ENCODE results near the gene EPPIN.

EPPIN gene

DNA sequence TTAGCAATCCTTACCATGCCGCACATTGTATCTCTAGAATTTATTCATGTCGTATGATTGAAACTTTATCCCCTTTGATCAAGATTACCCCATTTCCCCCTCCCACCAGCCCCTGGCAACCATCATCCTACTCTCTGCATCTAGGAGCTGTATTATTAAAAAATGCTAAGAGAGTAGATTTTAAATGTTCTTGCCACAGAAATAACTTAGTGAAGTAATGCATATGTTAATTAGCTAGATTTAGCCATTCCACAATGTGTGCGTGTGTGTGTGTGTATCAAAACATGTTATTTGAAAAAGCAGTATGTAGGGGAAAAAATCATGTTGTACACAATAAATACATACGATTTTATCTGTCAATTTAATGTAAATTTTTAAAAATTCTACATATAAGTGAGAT lies 19.9 kb downstream of the EPPIN start:
- no peak for DNase-seq

DNA sequence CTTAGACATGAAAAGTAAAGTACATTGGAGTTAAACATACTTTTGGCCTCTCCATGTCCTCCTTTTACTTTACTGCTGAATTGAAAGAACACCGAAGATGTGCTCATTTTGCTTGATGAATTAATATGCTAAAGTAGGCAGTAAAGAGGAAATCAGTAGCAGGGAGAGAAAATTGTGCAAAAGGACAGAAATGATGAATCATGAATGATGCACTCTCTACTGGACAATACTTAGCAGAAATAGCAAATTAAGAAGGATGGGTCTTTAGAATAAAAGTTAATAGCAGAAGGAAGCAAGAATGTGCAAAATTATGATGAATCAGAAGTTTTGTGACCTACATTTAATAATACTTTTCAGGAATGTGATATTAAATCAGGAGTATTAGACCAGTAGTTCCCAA lies 23.4 kb downstream of the EPPIN start:
- no peak for DNase-seq

GRCh38 chr20:45518282-45518681 lies 28.9 kb downstream of the EPPIN start:
- no peak for DNase-seq

GRCh38 chr20:45515147-45515913 lies 31.9 kb downstream of the EPPIN start, which contains the start of gene SPINT3:
TSS of gene SPINT3 (minus strand) at chr20:45515622. CDS start at chr20:45515608, 14 bp downstream.
- no peak for DNase-seq

GRCh38 chr20:45510242-45510862 lies 36.8 kb downstream of the EPPIN start:
- no peak for DNase-seq

- DNase-seq = no peak
Observed at GRCh38 chr20:45509091-45509490, 38.1 kb downstream of the EPPIN start.

GRCh38 chr20:45508068-45508886 lies 38.9 kb downstream of the EPPIN start:
- no peak for DNase-seq

- DNase-seq = no peak
Observed at GRCh38 chr20:45507011-45507820, 40.0 kb downstream of the EPPIN start.

DNA sequence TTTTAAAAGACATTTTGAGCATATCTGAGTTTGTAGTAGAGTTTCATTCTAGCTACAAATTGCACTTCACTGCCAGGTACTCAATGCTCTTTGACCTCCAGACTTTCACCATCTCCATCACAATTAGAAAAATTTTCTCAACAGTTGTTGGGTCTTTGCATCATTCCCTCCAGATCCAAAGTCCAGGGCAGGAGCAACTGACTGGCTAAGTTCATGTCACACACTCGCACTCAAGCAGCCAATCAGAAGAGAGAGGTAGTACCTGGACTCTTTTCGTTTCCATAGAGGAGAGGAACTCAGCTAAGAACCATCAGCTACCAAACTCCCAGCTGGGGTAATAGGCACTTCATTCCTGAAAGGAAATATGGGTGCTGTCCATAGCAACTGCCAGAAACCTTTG lies 40.8 kb downstream of the EPPIN start:
- no peak for DNase-seq

DNA sequence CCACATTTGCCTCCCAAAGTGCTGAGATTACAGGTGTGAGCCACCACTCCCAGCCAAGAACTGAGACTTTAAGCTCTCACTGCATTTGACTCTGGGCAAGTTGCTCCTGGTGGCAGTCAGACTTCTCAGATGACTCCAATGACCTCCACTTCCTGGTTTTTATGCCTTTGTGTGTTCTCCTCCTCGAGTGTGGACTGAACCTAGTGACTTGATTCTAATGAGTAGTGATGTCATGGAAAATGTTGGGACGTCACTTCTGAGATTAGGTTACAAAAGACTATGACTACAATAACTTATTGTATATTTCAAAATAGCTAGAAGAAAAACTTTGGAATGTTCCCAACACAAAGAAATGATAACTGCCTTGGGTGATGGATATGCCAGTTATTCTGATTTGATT lies 43.8 kb downstream of the EPPIN start:
- no peak for DNase-seq

DNA sequence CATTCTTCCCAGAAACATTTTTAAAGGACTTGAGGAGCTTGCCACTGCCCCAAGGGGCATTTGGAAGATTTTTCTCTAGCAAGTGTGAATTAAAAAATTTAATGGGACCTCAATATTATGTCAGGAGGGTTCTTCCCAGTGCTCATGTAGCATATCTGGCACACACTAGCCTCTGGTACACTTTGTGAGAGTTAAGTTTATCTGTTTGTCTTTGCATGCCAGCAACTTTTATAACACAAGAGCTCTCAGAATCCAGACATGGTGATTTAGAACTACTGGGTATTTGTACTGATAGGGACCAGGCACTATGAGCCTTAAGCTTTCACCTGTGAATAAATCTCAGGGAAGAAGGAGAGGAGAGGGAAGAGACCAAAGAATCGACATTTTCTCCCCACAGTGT lies 44.6 kb downstream of the EPPIN start:
- DNase-seq = no peak

DNA sequence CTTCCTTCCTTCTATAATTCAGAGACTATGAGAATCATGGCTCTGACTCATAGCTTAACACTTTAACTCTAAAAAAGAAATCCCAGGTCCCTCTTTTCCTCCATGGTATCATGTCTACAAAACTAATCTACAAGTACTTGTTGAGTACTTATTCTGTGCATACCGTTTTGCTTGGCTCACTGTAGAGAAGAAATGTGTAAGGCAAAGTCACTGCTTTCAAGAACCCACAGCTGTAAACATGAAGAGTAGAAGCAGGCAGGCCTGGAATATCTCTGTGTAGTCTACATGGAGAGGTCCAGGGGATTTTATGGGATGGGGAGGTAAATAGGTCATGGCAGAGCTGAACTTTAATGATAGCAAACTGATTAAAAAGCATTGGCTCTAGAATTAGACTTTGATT lies 45.6 kb downstream of the EPPIN start:
- no peak for DNase-seq

- no peak for DNase-seq
Observed at GRCh38 chr20:45500022-45500421, 47.2 kb downstream of the EPPIN start.

DNA sequence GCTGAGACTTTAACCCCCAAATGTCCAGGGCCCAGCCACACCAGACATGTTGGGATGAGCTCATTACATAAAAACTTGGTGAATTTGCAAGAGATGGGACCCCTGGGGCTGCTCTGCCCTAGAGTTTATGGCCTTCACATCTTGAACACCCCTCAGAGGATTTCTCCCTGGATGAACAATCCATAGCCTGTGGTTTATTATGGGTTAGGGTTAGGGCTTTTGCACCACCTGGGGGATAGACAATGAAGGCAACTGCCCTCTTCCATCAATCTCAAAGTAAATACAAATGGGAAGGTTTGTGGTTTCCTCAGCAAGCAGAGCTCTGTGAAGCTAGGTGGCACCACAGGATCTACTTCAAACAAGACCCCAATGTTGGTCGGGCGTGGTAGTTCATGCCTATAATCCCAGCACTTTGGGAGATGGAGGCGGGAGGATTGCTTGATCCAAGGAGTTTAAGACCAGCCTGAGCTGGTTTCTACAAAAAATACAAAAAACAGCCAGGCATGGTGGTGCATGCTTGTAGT lies 49.2 kb downstream of the EPPIN start:
- DNase-seq = no peak

DNA sequence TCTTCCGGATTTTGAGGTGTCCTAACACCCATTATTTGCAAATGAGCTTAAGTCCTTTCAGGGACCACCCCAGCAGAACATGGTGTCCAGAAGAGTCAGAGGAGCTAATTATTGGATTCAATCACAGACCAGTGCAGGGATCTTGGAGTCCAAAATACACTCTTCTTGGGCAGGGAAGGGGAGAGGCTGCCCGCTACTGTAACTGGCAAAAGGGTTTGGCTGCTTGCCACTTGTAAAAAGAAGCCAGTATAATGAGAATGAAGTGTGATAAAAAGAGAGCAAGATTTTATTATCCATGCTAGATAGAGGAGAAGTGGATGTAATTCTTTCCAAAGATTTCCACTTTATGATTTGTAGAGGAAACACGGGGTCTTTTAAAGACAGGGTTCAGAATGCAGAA lies 51.0 kb downstream of the EPPIN start:
- DNase-seq = no peak

GRCh38 chr20:45495501-45495941 lies 51.7 kb downstream of the EPPIN start:
- no peak for DNase-seq

Data from OCI-M1 (cell line).